ENCODE data around the gene PCYT2.

DNA sequence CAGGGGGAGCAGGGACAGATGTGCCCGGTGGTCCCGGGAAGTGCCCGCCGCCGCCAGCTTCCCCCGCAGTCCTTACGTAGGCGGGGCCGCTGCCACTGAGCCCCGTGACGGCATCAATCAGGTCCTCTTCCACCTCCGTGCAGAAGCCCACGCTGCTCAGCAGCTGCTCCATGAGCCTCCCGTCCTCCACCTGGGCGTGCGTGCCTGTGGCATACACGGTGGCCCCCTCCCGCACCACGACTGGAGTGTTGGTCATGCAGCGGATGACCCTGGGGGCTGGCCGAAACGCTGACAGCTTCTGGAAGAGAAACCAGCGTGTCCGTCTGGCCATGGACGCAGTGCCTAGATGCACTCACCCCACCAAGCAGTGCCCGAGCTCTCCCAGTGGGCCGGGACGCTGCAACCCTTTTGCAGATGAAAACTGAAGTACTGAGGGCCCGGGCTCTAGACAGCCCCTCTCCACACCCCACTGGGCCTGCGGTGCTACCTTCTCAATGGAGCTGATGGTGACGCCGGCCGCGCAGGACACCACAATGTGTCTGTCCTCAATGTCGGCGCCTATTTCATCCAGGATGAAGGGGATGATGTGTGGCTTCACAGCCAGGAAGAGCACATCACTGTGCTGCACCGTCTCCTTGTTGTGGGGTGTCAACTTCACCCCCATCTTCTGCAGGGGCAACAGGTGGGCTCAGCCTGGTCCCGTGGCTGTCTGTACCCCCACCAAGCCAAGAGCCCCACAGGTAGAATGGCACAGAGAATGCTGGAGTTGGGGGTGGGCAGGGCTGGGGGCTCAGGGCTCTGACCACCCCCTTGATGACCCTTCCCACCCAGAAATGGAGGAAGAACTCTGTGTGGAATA lies 23.9 kb upstream of the PCYT2 start:
- TF ChIP-seq, protein P1, sequence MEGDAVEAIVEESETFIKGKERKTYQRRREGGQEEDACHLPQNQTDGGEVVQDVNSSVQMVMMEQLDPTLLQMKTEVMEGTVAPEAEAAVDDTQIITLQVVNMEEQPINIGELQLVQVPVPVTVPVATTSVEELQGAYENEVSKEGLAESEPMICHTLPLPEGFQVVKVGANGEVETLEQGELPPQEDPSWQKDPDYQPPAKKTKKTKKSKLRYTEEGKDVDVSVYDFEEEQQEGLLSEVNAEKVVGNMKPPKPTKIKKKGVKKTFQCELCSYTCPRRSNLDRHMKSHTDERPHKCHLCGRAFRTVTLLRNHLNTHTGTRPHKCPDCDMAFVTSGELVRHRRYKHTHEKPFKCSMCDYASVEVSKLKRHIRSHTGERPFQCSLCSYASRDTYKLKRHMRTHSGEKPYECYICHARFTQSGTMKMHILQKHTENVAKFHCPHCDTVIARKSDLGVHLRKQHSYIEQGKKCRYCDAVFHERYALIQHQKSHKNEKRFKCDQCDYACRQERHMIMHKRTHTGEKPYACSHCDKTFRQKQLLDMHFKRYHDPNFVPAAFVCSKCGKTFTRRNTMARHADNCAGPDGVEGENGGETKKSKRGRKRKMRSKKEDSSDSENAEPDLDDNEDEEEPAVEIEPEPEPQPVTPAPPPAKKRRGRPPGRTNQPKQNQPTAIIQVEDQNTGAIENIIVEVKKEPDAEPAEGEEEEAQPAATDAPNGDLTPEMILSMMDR (conservative IDR thresholded peaks at IDR 0.05 in 1 of 2, IDR thresholded peaks at IDR 0.05 in 1 of 2; ENCODE audit: low read depth in 1 of 2, low read length in 2 of 2), result no peak
- no peak for TF ChIP-seq EZH2 (IDR thresholded peaks at IDR 0.05; ENCODE audit: low read length, missing control alignments)
